ENCODE measurements around the gene PDCD1LG2. TPM values are rescaled to one million over a fixed set of nuclear protein-coding genes. Genes with fewer than 3 reads are reported as not detected.

PDCD1LG2 gene
- total RNA-seq, 1 experiment from 2014 or later = not detected

DNA sequence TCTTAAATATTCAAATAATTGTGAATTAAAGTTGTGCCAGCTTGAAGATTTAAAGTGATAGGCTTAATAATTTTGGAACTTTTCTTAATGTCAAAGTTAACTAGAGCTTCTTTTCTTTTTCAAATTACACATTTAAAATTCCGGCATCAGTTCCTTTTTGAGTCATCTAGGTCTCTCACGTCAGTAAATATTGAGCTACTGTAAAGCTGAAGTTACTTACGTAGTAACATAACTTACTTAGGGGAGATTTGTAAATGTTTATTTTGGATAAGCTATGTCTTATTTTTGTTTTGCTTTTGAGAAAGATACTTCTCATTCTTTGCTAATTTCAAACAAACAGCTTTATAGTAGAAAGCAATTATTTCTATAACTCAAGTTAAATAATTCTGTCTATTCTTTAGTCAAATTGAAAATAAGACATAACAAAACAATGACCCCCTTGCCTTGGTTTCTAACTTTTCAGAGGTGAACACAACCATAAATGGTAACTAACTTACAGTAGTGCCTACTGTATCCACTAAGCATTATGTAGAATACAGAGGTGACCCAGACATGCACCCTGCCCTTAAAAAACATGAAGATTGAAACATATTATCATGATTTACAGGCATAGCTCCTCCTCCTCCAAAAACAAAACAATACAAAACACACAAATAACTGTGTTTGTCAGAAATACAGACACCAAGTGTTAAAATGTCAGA is 30.2 kb upstream of the PDCD1LG2 start:
- ATAC-seq (no peak), DNase-seq (ENCODE audit: low read depth, low spot score) (no peak)
- in situ Hi-C loops (cut with HindIII; ENCODE audit: low pct_unique_long_range_greater_than_20kb, low sequenced_read_pairs) (no loop called here), intact Hi-C loops (cut with micrococcal nuclease; ENCODE audit: unreplicated experiment) (loop anchor here (5.0 kb wide), 1 partner anchor 47 kb away; no protein-coding TSS in a partner anchor)
- Histone ChIP-seq H3K36me3 (ENCODE audit: control insufficient read depth, insufficient read depth, low read length) (no peaks in the 10 kb centered on the region), H3K4me1 (ENCODE audit: control insufficient read depth, insufficient read depth, low read length) (no peaks in the 10 kb centered on the region), H3K9me3 (ENCODE audit: control insufficient read depth, insufficient read depth, low read depth, low read length) (no peaks in the 10 kb centered on the region), H3K27ac (ENCODE audit: low read length) (no peak overlapping the region), H3K4me3 (ENCODE audit: low read depth in 2 of 2, low read length in 2 of 2) (no peak overlapping the region), H3K27me3 (ENCODE audit: control insufficient read depth, insufficient read depth, low read length) (no peaks in the 10 kb centered on the region)
- TF ChIP-seq TCF7L2 (IDR thresholded peaks at IDR 0.05; ENCODE audit: low read depth, low read length) = no peak
- TF ChIP-seq, protein P1, sequence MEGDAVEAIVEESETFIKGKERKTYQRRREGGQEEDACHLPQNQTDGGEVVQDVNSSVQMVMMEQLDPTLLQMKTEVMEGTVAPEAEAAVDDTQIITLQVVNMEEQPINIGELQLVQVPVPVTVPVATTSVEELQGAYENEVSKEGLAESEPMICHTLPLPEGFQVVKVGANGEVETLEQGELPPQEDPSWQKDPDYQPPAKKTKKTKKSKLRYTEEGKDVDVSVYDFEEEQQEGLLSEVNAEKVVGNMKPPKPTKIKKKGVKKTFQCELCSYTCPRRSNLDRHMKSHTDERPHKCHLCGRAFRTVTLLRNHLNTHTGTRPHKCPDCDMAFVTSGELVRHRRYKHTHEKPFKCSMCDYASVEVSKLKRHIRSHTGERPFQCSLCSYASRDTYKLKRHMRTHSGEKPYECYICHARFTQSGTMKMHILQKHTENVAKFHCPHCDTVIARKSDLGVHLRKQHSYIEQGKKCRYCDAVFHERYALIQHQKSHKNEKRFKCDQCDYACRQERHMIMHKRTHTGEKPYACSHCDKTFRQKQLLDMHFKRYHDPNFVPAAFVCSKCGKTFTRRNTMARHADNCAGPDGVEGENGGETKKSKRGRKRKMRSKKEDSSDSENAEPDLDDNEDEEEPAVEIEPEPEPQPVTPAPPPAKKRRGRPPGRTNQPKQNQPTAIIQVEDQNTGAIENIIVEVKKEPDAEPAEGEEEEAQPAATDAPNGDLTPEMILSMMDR (IDR thresholded peaks at IDR 0.05) = no peak
- no peak for TF ChIP-seq SIN3A (IDR thresholded peaks at IDR 0.05; ENCODE audit: borderline replicate concordance, insufficient read depth, low read depth, low read length)
- TF ChIP-seq POLR2AphosphoS5 (IDR thresholded peaks at IDR 0.05; ENCODE audit: low read depth, low read length) = no peak
- TF ChIP-seq, protein P2, sequence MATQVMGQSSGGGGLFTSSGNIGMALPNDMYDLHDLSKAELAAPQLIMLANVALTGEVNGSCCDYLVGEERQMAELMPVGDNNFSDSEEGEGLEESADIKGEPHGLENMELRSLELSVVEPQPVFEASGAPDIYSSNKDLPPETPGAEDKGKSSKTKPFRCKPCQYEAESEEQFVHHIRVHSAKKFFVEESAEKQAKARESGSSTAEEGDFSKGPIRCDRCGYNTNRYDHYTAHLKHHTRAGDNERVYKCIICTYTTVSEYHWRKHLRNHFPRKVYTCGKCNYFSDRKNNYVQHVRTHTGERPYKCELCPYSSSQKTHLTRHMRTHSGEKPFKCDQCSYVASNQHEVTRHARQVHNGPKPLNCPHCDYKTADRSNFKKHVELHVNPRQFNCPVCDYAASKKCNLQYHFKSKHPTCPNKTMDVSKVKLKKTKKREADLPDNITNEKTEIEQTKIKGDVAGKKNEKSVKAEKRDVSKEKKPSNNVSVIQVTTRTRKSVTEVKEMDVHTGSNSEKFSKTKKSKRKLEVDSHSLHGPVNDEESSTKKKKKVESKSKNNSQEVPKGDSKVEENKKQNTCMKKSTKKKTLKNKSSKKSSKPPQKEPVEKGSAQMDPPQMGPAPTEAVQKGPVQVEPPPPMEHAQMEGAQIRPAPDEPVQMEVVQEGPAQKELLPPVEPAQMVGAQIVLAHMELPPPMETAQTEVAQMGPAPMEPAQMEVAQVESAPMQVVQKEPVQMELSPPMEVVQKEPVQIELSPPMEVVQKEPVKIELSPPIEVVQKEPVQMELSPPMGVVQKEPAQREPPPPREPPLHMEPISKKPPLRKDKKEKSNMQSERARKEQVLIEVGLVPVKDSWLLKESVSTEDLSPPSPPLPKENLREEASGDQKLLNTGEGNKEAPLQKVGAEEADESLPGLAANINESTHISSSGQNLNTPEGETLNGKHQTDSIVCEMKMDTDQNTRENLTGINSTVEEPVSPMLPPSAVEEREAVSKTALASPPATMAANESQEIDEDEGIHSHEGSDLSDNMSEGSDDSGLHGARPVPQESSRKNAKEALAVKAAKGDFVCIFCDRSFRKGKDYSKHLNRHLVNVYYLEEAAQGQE (IDR thresholded peaks at IDR 0.05; ENCODE audit: insufficient read depth in 1 of 2, low read depth in 2 of 2, low read length in 1 of 2) = no peak
- ChIA-PET CTCF (no interaction called here), POLR2A (no interaction called here)
- no TSS peak for BruUV-seq (replicated peaks)

DNA sequence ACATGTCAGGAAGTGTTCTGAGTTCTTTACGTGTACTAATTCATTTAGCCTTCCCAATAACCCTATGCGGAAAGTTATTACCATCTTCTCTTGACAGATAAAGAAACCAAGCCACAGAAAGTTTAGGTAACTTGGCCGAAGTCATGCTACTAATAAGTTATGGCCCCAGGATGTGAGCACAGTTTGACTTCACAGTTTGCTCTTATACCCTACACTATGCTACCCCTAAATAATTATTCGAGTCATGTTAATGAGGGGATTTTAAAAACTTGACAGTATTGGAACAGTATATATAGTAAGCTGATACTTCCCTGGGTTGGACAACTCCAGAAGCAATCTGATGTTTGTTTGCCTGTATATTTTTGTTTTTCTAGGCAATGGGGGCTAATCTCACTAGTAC is 29.4 kb upstream of the PDCD1LG2 start:
- BruUV-seq (replicated peaks) = no TSS peak
- DNase-seq (ENCODE audit: low read depth, low spot score) (no peak), ATAC-seq (no peak)
- ChIA-PET CTCF (no interaction called here), POLR2A (no interaction called here)
- intact Hi-C loops (cut with micrococcal nuclease; ENCODE audit: unreplicated experiment) = no loop called here
- TF ChIP-seq POLR2AphosphoS5 (IDR thresholded peaks at IDR 0.05; ENCODE audit: low read depth, low read length) (no peak), SIN3A (IDR thresholded peaks at IDR 0.05; ENCODE audit: borderline replicate concordance, insufficient read depth, low read depth, low read length) (no peak), TCF7L2 (IDR thresholded peaks at IDR 0.05; ENCODE audit: low read depth, low read length) (no peak)
- TF ChIP-seq, protein P2 (IDR thresholded peaks at IDR 0.05; ENCODE audit: insufficient read depth in 1 of 2, low read depth in 2 of 2, low read length in 1 of 2) = no peak
- TF ChIP-seq, protein P1 (IDR thresholded peaks at IDR 0.05) = no peak
- in situ Hi-C loops (cut with HindIII; ENCODE audit: low pct_unique_long_range_greater_than_20kb, low sequenced_read_pairs) = no loop called here
- Histone ChIP-seq H3K9me3 (ENCODE audit: control insufficient read depth, insufficient read depth, low read depth, low read length) (no peaks in the 10 kb centered on the region), H3K4me3 (ENCODE audit: low read depth in 2 of 2, low read length in 2 of 2) (no peak overlapping the region), H3K4me1 (ENCODE audit: control insufficient read depth, insufficient read depth, low read length) (no peaks in the 10 kb centered on the region), H3K27me3 (ENCODE audit: control insufficient read depth, insufficient read depth, low read length) (no peaks in the 10 kb centered on the region), H3K27ac (ENCODE audit: low read length) (no peak overlapping the region), H3K36me3 (ENCODE audit: control insufficient read depth, insufficient read depth, low read length) (no peaks in the 10 kb centered on the region)

Data from Panc1 (cell line).